Smooth muscle cell of the brain vasculature (primary cell): Measurements from ENCODE around the gene USP2.

Source experiments
- DNase-seq: peaks from one replicate; pipeline ENCODE4 v3.0.0-alpha.2; 2012; ENCODE audit warnings: low read depth, low spot score

Gene USP2

DNA sequence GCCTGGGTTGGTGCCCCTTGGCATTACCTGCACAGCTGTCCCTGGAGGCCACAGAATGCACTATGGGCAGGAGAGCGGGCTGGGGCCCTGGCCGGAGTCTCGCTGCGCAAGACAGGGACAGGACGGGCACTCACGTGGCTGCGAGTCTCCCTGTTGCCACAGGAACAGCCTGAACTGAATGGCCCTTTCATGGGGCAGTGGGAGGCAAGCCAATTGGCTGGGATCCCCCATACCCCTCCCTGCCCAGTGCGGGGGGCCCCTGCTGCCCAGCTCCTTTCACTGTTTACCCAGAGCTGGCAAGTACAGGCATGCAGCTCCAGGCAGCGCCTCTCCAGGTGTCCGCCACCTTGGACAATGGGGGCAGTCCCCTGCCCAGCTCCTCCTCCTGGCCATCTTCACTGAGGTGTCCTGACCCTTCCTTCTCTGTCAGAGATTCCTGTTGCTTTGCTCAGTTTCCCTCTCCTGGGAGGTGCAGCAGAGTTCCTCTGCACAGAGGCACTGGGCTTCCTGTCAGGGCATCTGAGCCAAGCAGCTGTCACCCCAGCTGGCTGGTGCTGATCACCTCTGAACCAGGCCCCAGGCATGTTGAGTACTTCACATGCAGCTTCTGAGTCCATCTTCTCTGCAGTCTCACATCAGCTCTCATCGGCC lies 5.2 kb downstream of the USP2 start:
- DNase-seq, result no peak

DNA sequence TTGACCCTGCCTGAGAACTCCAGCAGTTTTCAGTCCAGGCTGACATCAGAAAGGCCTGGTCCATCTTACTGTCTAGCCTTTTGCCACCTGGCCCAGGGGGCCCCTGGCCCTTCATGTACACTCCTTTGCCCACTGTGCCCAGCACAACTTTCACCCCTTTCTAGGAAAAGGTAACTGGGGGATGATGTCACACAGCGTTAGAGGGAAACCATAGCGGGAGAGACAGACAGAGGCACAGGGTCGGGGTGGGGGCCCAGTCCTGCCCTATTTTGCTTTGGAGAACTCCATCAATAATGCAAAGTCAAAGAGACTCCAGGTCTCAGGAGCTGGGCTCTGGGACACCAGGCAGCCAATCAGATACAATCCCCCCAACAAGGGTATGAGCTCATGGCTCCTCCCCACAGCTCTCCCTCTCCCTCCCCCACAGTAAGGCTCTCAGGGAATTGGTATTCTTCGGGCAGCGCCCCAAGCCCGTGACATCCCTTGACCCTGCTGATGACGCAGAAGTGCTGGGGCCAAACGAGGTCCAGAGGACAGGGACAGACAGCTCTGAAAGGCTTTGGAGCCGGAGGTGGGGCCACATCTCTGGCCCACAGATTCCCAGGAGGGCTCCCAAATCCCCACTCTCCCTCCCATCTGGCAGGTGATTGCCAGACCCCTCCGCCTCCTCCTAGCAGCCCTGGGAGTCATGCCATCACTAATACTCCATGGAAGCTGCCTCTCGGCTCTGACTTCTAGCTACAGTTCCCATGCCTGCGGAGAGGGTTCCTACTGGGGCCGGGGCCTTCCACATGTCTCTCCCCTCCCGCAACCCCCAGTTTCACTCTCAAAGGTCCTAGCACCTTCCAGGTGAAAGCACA lies 5.9 kb downstream of the USP2 start:
- no peak for DNase-seq

DNA sequence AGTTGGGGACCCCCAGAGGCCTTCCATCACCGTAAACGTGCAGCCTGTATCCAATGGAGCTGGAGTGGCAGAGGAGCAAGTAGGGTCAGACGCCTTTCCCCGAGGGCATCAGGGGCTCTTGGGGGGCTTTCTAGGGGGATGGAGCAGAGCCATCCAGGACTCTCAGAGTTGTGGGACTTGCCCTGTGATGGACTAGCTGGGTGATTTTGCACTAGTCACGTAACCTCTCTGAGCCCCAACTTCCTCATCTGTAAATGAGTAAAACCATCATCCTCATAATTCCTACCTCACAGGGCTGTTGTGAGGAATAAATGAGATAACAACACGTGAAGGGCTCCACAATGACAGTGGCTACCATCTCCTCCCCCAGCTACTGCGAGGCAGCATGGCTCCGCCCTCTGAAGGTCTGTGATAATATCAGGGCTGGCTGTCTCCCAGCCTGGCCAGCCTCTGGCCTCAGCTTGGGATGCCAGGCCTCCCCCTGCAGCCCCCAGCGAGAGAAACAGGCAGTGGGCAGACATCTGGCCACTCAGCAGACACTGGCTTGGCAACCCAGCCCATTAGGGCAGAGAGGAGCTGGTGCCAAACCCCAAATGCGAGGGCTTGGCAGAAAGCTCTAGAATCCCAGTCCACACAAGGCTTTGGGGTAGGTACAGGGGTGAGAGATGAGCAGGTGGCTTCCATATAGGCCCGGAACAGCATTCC lies 6.7 kb downstream of the USP2 start:
- no peak for DNase-seq

DNA sequence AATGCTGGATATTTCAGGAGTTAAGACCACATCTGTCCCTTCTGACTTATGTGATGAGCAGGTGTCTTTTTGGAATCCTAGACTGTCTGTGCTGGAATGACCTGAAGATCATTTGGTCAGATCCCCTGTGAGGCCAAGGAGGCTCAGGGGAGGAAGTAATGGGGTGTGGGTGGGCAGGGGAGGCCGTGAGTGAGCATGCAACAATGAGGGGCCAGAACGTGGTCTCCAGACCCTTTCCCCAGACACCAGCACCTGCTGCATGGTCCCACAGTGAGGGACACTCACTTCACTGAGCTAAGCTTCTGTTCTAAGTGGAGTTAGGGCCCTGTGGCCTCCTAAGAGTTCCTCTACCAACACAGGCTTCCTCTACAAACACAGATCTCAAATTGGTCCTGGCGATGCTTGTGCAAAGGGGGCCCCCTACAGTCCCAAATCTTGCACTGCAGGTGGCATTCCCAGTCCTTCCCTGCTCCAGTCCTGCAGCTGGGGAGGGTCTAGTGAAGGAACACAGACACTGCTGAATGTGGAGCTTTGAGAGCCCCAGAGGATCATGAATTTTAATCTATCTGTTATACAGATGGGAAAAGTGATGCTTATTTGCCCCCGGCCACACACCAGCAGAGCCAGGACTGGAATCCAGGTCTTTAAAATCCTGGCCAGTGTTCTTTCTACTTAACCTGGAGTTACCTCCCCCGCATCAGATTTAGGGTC lies 7.4 kb downstream of the USP2 start:
- no peak for DNase-seq

DNA sequence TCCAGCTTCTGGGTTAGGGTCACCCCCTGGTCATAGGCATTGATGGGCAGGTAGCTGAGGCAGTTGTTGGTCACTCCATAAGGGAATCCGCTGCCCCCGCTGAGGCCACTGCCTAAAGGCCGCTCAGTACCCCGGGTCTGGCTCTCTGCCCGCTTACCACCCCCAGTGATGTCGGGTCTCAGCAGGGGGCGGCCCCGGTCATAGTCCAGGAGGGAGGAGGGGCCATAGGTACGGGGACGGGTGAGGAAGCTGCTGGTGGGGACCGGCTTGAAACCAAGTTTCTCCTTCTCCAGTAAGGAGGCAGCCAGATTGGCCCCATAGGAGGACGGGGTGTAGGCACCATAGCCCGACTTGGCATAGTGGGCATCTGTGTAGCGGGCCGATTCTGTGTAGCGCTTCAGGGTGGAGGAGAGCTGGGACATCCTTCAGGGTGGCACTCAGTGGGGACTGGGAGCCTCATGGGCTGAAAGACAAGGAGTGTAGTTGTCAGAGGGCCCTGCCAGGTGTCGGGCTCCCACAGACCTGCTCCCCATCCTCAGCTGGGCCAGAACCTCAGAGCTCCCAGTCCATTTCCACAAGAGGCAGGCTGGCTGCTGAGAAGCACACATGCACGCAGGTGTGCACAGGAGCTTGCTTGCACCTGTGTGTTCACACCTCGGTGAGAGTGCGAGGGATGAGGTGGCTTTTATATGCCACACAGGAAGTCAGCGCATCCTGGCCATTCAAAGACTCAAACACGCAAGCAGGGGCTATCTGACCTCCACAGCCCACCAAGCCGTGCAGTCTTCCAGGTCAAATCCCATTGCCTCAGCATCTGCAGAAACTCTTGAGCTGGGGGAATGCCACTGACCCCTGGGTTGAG lies 8.2 kb downstream of the USP2 start:
- DNase-seq, result no peak

DNA sequence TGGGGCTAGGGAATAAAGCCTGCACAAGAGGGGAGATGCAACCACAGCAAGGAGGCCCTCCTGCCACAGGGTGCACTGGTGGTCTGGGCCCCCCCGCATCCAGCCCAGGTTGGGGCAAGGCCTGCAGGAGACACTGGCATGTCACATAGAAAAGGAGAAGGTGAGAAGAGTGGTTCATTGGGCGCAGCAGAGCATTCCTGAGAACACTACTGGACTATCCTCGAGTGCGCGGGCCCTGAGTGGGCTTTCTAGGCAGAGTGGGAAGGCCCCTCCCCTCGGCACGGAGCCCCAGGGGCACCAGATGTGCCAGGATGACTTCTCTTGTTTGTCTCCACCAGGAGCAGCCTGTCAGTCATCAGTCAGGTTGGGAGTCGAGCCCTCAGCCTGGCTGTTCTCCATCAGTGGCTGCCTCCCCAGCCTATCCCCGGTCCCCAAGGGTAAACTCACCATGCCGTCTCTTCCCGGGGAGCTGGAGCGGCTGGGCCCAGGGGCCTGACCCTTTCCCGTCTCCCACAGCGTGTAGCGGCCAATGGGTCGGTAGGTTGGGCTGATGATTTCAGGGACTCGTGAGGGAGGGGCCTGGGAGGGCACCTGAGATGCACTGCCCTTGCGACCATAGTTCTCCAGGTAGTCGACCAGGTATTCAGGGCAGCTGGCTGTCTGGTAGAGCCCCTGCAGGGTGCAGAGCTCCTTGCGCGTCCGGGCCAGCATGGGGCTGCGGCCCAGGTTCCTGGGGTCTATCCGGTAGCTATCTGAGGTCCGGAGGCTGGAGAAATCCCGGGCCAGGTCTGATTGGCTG lies 9.0 kb downstream of the USP2 start:
- no peak for DNase-seq

DNA sequence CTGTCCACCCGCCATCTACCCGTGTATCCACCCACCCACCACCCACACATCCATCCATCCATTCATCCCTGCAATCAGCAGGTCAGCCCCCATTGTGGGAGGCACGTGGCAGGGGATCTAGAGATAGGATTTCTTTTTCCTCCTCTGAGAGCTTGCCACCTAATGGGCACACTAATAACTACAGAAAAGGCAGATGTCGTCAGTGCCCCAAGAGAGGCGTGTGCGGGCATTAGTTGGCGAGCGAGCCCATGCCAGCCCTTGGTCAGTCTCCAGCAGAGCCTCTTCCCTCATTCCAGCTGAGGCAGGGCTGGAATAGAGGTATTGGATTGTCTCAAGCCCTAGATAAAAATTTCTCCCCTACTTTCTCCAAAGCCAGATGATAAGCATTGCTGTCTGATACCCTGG lies 9.7 kb downstream of the USP2 start:
- no peak for DNase-seq

DNA sequence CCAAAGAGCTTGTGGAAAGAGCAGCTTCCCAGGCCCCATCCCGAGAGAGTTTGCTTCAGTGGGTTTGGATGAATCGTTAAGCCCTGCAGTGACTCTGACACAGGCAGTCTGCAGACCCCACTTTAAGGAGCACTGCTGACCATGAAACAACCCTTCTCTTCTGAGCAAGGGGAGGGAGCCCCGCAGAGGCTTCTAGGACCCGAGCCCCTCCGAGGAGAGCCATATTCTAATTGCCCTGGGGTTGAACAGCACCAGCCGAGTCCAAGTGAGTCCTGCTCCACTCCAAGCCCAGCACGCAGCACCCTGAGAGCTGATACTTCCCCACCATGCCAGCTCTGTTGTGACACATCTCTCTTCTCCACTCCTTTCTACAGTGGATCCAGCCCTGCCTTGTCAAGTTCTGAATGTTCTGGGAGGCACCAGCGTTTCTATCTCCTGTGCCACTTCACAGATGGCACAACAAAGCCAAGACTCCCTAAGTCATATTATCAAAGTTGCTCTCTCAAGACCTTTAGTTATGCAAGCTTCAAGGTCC lies 10.4 kb downstream of the USP2 start:
- DNase-seq, result no peak

DNA sequence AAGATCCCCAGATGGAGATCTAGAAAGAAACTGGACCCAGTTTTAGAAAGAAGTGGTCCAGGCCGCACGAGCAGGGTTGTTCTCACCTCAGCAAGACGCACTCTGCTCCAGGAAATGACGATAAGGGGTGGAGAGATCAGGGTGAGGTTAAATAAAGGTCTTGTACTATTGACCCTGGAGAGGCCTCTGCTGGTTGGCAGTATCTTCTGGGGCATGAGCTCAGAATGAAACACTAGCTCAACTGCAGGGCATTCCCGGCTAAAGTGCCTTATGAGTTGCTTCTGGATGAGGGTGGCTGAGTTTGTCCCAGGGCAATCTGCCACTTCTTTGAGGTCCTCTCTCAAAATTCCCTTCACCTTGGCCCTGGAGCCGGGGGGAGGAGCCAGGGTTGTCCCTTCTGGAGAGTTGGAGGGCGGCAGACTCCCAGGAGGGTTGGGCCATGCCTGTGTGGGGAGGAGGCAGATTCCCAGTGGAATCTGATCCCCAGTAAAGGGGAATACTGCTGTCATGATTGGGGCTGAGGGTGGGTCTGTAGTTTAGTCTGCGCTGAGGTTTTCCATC lies 10.9 kb downstream of the USP2 start:
- no peak for DNase-seq

DNA sequence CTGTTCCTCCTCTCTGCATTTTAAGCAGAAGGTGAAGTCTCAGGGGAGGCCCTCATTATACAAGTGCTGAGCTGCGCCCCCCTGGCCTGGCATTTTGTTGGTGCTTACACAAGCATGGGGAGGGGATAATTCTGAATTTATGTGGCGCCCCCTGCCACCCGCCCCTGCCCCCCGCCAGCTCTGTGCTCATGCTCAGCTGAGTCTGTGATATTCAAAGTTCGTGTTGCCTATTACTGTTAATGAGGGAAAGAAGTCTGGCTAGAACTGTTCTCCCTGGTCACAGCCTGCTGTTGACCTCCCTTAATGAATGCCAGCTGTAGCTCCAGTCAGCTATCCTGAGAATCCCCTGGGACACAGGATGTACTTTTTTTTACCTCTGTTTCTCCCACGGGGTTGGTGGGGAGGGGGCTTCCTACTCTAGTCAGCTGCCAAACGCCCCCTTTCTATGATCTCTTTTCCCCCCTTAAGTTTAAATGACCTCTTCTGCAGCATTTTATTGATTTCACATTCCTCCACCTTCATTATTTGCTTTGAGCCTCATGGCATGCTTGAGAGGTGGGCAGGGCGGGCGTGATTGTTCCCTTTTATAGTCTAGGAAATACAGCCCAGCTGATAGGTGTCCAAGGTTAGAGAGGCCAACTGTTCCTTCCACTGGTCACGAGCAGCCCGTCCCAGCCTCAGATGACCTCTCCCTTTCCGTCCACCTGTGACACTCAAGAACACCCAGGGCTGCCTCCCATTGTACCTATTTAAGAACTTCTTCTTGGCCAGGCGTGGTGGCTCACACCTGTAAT lies 12.2 kb downstream of the USP2 start:
- no peak for DNase-seq

DNA sequence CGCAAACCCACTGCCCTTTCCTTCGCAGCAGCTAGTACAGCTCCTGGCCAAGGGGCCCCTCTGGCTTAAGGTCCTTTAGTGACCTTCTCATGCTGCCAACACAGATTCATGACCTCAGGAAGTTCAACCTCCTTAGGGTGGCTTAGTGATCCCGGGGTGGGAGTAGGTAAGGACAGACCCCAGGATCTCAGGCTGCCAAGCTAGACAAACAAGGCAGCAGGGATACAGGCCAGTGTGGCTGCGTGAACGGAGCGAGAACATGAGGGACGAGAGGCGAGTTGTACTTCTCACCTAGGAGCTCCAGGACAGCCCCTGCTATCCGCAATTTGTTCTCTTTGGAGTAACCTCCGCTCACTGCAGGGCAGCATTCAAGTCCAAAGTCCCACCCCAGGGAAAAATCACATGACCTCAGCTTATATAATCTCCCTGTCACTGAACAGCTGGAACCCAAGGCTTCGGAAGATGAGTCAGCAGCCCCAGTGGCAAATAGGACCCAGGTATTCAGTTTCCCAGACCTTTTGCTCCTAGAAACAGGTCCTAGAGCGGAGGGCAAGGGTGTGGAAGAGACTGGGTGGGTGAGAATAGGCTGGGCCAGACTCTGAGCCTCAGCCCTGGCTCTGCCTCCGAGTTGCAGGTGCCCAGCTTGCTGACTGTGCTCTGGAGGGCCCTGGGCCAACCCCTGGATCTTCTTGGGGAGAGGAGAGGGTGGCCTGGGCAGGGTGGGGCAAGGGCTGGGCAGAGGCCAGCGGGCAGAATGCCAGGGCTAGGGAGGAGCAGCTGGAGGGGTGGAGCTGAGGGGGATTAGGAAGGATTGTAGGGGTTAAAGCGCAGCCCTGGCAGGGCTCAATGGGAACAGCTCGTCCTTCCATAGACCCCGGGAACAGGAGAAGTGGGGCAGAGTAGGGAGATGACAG lies 13.1 kb downstream of the USP2 start:
- no peak for DNase-seq

DNA sequence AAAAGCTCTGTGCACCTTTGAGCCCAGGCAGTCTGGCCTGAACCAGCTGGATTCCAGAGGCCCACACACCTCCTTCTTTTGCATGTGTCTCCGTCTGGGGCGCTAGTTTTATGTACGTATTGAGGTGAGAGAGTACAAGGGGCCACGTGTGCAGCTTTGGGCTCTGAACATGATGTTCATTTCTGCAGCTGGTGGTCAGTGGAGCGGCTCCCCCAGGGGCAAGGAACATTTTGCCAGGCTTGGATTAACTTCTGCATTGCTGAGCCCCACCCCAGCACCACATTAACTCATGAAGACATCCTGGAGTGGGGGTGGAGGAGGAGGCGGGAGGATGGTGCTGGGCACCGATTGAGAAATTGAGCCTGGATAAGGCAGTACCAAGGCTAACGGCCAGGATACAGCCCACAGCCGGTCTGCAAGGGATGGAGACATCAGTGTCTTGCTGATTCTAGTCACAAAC lies 13.8 kb downstream of the USP2 start:
- DNase-seq, result no peak

DNA sequence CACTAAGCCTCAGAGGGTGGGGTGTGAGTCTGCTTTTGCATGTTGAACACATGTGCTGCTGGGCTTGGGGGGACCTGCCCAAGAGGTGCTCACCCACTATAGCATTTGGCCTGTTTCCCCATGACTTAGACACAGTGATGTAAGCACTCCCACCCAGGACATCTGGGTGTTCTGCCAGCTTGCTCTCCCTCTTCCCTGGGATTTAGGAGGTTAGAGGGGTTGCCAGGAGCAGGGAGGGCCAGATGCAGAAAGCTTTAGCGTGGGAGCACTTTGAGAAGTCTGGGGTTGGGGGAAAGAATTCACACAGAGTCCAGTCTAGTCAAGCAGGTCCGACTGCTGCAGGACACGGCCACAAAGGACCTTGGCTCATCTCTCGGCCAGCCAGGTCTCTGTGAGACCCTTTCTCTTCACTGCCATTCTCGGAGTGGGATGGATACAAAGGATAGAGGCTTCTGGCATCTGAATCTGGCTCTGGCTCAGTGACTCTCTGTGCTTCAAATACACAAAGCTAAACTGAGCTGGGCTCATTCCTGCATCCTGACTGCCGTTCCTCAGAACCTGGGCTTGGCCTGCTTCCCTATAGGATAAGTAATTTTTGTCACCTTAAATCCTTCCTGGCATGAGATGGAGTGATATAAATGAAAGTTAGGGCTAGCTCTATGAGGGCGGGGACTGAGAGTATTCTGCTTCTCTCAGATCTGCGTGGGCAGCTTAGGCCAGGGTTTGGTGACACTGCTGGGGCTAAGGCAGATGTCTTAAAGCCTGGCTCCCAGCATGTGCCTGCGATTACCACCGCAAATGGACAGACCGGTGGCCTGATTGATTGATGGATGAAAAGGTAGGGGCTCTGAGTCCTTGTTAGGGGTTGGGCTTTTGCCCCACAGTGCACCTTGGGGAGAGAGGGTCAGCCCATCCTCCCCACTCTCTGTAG lies 14.5 kb downstream of the USP2 start:
- no peak for DNase-seq

DNA sequence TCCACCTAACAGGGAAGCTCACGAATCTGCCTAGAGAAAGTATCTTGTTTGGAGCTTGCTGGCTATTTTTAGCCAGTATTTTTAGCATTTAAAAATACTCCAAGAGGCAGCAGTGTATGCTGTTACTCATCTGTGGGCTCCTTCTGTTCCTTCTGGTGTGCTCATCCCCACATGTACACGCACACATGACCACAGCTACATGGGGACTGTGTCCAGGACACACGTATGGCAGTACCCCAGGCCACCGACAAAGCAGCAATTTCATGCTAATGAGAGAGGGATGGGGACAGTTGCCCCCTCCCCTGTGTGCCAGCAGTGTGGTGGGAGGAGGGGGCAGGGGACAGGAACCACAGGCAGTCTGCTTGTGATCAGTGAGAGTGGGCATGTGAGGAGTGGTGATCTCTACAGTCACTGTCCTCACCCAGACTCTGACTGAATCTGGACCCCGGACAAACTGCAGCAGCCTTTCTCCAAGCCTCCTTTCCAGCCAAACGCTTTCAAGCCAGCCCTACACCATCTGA lies 16.4 kb downstream of the USP2 start:
- no peak for DNase-seq

DNA sequence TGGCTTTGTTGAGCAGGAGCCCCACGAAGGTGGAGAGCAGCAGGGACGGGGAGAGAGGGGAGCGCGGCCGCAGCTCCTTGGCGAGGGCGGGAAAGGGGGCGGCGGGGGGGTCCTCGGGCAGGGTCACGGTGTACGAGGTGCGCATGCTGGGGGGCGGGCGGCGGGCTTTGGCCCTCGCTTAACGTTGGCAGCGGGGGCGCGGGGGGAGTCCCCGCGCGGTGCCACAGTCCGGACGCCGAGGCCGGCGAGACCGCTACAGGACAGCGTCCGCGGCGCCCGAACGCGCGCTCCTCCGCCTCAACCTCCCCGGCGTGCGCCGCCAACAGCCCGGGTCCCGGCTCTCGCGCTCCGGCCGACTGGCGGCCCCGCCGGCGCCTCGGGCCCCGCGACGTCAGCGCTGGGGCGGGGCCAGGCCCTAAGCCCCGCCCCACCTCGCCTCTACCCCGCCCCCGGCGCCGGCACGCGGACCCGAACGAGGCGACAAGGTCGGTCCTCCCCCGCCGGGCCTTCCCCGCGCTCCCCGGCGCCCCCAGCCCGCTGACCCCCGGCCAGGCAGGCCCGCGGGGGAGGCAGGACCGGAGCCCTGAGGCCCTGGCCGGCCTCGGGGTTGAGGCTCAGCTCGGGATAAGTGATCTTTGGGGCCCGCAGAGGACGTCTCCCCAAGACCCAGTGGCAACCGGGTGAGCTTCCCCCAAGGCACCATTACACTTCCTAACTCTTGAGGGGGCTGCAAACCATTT lies 17.5 kb downstream of the USP2 start:
- DNase-seq, result no peak
